ENCODE results near the gene RBMS1.
A peak's percentile ranks its signal among the peaks of the same experiment; 100 is the strongest.
"Not testable (repeated sequence)": the region's sequence is repeated elsewhere in the genome, so short reads cannot be mapped to it uniquely, and the experiment has no call there.

Gene RBMS1

DNA sequence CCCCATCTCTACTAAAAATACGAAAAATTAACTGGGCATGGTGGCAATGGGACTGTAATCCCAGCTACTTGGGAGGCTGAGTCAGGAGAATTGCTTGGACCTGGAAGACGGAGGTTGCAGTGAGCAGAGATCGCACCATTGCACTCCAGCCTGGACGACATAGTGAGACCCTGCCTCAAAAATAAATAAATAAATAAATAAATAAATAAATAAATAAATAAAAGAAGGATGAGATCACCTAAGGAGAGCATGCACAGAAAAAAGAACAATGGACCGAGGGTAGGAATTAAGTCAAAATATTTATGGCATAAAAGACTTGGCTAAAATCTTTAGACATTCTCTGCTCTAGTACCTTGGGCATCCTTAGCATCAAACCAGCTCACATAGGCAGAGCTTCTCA lies 8.9 kb upstream of the RBMS1 start:
- DNase-seq (ENCODE audit: low spot score) = no peak

DNA sequence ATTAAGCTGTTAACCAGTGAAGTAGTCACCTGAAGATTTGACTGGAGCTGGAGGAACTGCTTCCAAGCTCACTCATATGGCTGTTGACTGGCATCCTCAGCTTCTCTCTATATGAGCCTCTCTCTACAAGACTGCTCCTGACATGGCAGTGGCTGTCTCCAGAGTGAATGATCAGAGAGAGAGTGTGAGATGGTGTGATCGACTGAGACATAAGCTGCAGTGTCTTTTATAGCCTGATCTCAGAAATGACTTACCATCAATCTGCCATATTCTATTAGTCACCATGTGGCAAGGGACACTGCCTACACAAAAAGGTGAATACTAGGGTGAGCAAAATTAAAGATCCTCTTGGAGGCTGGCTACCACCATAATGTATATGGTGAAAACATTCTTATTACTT lies 7.8 kb upstream of the RBMS1 start:
- DNase-seq (ENCODE audit: low spot score) = no peak

DNA sequence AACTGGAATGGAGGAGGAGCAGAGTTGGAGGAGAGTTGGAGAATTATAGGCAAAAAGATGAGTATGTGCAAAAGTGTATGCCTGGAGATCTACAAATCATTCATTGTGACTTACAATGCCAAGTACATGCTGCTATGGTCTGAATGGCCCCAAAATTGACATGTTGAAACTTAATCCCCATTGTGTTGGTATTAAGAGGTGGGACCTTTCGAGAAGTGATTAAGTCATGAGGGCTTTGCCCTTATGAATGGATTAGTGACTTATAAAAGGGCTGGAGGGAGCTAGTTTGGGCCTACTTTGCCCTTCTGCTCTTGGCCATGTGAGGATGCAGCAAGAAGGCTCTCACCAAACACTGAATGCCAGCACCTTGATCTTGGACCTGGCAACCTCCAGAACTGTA lies 6.3 kb upstream of the RBMS1 start:
- no peak for DNase-seq (ENCODE audit: low spot score)

DNA sequence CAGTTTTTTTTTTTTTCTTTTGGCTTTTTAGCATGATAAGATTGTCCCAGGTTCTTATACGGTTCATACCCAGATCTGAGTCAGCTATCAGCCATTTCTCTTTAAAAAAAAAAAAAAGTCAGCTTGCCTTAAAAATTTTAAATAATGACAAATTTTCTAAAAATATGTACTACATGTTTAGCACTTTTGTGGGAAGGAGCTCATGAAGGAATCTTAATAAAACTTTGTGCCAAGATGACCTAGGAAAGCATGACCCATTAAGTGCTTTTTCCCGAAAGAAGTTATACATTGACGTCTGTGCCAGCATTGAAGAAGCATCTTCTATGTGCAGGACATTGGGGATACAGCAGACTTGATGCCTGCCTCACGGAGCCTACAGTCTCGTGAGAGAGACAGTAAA lies 4.5 kb upstream of the RBMS1 start:
- DNase-seq (ENCODE audit: low spot score) = no peak

DNA sequence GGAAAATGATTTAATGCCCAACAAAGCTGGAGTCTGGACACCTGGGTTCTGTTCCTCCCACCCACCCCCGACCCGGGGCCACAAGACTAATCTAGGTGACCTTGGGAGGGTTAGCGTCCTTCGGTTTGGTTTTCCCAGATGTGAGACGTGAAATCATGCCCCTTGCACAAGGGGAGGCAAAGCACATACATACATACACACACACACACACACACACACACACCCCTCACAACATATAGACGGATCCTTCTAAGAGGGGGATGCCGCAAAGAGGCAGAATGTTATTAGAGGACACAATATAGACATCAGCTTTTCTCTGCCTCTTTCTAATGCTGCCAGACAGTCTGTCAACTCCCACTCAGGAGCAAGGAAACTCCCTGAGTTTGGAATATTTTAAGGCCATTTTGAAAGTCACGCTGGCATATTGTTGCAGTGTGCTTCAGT lies 616 bp upstream of the RBMS1 start:
- DNase-seq (ENCODE audit: low spot score) = peak; percentile 29

DNA sequence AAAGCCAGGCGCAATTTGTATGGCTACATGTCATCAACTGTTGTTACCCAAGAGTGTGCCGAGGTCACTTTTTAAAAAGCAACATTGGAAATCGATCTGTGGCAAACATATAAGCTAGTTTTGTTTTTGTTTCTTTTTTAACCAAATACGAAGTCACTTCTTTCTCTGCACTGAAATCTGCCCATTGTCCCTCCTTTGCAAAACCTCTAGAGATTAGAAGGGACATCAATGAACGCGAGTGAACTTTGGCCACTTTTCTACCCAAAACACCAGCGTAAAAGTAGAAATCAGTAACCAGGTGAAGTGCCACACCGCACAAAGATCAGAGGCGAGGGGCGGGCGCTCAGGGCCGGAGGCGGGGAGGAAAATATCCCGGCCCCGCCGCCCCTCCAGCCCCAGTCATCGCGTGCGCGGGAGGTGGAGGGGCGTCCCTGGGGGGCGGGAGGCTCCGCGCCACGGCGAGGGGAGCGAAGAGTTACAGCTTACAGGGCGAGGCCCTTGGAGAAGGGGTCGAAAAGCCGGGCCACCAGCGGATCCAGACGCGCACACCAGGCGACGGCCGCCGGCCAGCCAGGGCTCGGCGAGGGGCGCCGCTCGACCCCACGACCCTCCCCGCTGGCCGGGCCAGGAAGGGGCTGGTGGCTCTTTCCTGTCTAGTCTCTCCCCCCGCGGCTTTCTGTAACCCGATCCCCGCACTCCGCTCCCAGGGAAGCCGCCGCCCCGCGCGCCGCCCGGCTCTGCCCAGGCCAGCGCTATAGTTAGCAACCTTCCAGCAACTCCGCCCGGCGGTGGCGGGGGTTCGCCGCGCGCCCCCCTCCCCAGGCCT lies 993 bp downstream of the RBMS1 start:
- DNase-seq (ENCODE audit: low spot score) = peak; percentile 80

DNA sequence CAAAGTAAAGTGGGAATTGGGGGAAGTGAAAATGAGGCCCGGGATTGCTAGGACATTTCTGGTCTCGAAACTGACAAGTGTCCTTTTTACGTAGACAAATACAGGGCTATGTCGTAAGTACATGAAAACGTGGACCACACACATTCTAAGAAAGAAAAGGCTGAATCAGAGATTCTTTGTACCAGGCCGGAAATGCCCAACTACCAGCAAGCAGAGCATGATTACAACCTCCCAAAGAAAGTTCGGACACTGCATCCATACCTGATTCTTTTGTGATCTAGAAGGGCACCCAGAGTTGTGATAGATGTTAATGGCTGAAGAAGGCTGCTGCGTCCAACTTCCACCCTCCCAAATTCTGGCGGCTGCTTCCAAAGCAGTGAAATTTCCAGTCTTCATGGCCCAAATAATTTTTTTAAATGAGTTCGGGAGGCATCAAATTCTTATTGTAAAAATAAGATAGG lies 1.7 kb downstream of the RBMS1 start:
- DNase-seq (ENCODE audit: low spot score) = peak; percentile 55

DNA sequence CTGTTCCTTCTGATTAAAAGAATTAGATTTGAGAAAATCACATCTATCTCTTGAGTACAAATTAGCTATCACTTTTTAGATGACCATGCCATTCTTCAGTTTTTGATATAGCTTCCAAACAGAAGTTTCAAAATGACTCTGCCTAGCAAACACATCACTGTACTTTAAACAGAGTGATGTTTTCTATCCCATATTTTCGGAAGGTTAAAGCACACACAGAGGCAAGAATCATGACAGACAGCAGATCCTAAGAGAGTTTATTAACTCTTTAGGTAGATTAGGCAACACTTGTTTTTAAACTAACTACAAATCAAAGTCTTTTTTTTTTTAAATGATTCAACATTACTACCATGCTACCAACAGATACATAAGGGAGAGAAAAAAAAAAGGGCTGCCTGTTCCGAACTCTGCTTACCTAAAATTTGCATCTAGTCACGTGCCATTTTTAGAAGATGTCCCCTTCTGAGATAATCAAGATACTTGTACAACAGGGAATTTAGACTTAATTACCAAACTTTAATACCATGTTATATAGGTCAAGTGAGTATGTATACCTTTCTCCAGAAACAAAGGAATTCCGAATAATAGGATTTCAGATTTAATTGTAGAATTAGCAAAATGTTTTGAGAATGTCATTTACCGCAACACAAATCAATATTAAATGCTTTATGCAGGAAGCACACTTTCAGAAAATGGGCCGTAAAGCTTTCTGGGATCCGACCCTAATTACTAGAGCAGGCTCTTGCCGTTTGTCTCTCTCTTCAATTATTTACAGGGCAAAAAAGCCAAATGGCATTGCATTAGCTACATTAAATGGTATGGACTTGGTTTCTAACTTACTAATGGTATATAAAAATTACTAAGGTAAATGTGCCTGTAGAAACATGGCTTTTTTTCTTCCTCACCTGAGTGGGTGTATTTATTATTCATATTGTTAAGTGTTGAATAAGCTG lies 2.6 kb downstream of the RBMS1 start:
- peak; percentile 18 for DNase-seq (ENCODE audit: low spot score)

DNA sequence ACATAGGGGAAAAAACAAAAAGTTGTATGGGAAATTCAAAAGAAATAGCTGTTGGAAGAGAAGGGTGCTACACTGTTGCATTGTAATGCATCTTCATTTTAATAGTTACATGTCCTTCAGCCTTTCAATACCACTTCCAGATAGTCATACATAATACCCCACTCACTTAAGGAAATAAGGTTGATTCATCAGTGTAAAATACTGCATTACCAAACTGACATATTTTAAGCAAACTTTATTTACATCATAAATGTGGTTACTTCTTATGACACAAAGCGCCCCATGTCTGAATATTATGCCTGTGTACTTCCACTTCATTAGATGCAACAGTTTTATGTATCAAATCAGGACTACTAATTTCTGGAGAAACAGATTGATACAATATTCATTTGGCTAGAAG lies 4.5 kb downstream of the RBMS1 start:
- DNase-seq (ENCODE audit: low spot score) = no peak

DNA sequence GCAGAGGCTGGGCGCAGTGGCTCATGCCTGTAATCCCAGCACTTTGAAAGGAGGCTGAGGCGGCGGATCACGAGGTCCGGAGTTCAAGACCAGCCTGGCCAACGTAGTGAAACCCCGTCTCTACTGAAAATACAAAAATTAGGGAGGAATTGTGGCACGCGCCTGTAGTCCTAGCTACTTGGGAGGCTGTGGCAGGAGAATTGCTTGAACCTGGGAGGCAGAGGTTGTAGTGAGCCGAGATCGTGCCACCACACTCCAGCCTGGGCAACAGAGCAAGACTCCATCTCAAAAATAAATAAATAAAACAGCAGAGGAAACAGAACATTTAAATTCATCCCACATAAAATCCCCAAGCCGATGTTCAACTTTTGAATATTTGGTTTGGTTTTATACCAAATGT lies 5.3 kb downstream of the RBMS1 start:
- DNase-seq (ENCODE audit: low spot score) = not testable (repeated sequence)

DNA sequence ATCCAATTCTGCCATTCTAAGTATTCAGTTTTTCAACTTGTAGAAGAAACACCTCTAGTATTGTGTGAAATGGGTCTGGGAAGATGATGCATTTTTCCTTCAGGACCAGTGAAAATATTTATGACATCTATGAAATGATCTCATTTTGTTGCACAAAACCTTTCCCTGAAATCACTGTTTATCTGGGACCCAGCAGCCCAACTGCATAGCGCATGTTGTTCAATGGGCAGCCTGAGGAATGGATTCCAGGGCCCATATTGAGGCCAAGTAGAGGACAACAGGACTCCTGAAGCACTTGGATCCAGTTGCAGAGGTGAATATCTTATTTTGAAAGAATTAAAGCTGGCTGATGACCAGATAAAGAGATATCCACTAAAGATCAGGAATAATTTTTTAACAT lies 7.3 kb downstream of the RBMS1 start:
- no peak for DNase-seq (ENCODE audit: low spot score)

DNA sequence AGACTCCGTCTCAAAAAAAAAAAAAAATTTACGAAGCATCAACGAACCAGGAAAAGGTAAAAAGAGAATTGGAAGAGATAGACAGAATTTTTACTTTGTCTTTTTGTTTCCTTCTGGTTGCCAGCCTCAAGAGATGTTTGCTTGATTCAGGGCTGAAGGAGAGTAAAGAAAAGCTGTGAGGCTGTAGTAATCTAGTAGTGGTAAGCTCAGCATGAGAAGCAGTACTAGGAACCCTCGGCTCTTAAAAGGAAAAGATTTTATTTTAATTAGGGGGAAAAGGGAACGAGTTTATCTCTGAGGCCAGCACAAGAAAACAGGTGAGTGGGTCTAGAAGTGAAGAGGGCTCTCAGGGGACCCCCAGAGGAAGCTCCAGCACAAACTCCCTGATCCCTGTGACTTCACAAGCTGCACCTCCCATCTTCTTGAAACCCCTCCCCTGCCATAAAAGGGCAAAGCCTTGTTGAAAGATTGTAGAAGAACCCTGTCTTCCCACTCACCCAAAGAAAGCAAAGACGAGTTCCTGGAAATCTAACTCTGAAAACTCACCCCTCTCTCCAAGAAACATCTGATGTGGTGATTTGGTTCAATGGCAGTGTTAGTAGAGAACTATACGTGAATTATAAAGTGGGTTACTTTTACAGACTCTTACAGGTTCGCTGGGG lies 8.6 kb downstream of the RBMS1 start:
- no peak for DNase-seq (ENCODE audit: low spot score)

DNA sequence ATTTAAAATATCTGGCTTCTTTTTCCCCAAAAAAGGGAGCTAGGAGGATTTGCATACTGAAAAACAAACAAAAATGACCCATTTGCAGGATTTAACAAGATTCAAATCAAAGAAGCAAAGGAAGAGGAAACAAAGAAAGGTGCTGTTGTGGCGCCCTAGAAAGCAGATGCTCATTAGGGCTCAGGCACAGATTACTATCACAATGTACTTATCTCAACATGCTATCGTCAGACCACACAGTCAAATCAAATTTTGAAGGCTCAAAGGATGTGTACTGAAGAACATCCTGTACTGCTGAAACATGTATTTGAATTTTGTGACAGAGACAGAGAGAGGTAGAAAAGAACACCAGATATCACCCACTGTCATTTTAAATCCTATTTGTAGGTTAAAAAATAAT lies 10.9 kb downstream of the RBMS1 start:
- no peak for DNase-seq (ENCODE audit: low spot score)

DNA sequence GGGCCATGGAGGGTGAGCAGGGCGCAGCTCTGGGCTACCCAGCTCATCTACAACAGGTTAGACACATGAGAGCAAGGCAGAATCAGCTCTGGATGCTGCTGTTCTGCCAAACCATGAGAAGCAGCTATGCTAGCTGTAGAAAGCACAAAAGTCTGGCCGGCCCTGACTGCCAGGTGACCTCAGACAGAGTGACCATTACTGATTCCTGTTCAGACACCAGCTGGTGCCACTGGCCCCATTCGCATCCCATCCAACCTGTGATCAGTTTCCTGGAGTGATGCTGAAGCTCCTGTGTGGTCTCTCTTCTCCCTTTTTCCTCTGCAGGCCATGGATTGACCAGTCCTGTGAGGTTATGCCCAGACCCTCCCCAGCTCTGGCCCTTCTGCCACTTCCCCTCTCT lies 14.3 kb downstream of the RBMS1 start:
- no peak for DNase-seq (ENCODE audit: low spot score)

DNA sequence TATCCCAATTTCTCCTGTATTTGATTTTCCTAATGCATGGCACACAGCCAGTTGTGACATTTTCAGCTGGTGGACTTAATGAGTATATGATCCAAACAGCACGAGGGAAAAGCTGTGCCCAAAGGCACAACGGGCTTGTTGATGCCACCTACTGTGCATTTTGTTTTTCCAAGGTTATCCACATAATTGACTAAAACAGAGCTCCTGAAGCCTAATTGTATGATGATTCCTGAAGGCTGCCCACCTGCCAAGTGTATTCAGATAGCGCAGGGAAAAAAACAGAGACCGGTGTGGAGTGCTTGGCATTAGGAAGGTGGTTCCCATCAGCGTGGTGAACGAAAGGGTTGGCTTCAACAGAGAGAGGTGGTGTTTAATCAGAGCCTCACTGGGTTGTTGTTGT lies 14.9 kb downstream of the RBMS1 start:
- DNase-seq (ENCODE audit: low spot score) = no peak

DNA sequence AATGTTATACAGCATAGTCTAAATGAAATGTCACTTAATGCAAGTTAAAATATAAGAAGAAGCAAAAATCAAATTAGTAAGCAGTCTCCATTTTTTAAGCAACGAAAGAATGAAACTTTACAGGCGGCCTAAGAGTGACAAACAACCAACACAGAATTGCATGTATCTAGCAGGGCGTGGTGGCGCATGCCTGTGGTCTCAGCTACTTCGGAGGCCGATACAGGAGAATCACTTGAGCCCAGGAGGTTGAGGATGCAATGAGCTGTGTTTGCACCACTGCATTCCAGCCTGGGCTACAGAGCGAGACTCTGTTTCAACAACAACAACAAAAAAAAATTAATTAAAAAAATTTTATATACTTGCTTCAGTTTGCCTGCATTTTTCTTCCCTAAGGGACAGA lies 16.6 kb downstream of the RBMS1 start:
- no peak for DNase-seq (ENCODE audit: low spot score)

DNA sequence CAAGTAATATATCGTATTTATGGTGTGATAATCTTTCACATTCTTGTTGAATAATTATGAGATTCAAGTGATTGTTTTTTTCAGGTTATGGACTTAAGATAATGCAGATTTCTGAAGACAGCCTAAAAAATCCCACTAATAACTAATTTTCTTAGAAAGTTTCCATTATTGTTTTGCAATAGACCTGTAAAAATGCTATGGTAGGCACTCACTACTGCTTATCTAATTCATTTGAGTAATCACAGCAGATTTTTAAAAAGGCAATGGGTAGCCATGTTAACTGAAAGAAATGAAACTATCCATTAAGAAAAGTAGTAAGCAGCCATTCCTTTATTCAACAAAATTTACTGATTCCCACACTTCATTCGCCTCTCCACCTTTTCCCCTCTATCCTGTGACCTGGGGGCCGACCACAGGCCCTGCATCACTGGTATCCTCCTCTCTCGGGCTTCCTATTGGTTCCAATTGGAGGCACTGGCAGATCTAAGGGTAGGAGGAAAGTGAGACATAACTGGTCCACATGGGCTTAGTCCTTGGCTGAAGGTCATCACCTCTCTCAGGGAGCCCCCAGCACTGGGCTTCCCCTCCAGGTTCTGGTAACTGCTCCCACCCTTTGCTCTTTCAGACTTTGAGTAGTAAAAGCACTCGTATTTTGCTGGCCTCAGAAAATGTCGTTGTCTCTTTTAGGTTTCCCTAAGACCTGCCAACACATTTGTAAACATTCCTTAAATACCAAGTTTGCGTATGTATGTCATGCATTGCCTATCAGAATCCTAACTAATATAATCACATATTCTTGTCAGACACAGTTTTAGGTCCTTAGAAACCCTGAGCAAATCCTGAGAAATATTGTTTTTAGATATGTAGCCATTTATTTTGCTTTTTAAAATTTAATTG lies 18.5 kb downstream of the RBMS1 start:
- no peak for DNase-seq (ENCODE audit: low spot score)

DNA sequence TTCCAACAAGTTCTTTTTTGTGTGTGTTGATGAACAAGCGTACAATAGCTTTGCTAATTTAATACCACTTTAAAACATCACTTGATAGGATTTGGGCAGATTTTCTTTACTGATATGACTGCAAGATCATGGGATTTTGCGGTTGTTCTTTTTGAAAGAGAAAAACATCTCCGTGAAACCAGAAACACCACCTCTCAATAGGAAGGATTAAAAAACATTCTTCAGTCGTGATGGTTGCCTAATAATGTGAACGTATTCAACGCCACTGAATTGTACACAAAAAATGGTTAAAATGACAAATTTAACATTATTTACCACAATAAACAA lies 19.3 kb downstream of the RBMS1 start:
- DNase-seq (ENCODE audit: low spot score) = no peak

DNA sequence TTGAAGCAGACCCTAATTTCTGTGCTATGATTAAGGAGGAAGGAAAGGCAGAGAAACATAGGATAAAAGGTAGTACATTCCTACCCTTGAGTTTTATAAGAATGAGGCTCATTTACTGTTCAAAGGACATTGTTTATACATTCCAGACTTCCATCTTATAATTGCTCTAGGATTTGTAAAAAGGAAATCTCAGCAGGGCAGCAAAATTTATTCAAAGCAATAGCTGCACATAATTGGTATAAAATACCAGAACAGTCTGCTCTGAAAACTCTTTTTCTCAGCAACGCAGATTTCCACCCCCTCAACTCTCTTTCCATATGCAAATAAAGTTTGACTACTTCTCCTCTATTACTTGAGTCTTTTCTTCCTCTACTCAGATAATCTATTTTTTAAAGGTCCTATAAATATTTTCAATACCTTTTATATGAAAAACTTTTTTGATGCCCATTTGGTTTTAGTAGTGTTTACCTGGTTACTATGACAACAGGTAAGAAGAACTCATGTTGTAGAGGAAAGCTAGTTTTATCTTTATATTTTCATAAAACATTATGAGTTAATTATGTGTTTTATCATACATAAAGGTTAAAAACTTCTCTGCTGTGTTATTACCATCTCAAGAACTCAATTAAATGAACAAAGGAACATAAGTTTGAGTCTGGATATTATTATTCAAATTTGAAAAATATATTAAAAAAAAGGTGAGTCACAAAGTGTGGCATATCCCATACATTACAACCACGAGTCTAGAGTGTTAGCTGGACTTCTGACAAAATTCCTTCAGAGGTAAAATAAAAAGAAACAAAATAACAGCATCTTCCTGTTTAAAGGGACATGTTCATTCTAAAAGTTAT lies 19.9 kb downstream of the RBMS1 start:
- no peak for DNase-seq (ENCODE audit: low spot score)

DNA sequence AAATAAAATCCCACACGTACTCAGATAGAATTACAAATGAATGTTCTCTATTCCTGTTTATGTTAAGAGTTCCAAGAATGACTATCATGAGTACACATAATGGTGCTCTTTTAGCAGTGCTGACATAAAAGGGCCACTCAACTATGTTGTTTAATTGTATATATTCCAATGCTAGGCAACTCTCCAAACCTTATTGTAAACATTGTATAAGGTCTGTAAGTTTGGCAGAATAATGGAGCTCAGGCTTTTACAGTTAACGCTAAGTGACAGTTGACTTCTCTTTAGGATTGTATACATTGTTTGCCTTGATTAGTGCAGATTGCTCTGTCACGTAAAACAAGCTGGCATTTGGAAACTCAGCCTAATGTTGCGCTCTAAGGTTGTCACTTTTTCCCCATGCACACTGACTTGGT lies 20.8 kb downstream of the RBMS1 start:
- no peak for DNase-seq (ENCODE audit: low spot score)

DNA sequence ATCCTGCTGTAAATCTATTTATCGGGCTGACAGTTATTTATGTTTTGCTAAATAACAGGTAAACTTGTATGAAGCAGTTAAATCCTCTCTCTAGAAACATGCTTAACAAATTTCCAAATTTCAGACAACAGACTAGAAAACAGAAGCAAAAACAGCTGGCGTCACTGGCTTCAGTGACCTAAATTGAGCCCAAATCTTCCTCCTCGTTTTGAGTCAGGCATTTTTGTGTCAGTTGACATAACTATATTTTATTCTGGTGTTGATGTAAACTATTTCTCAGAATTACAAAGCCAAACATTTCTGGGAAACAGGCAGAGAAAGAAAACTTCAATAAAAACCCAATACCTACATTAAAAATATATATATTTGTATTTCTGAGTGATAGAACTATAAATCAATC lies 21.7 kb downstream of the RBMS1 start:
- DNase-seq (ENCODE audit: low spot score) = no peak
